H9 (cell line): Measurements from ENCODE around the gene DAPK2. TPM values are rescaled to one million over a fixed set of nuclear protein-coding genes. Genes with fewer than 3 reads are reported as not detected.

Experiments used
- DNase-seq: peaks from one replicate; pipeline ENCODE4 v3.0.0-alpha.2; 2017
- H2AFZ ChIP-seq: one replicate; pipeline ENCODE4 v1.6.1; 2013; ENCODE audit warnings: mild to moderate bottlenecking, low read length, control low read depth, moderate library complexity
- H2AK5ac ChIP-seq: 2 replicates; pipeline ENCODE4 v1.6.1; 2013; ENCODE audit warnings: low read length, control low read depth, mixed read lengths; ENCODE audit not compliant: insufficient read length
- H2BK120ac ChIP-seq: one replicate; pipeline ENCODE4 v1.6.1; 2013; ENCODE audit warnings: low read depth, mild to moderate bottlenecking, low read length, control low read depth, inconsistent platforms; ENCODE audit not compliant: poor library complexity, severe bottlenecking
- H2BK12ac ChIP-seq: 2 replicates; pipeline ENCODE4 v1.6.1; 2013; ENCODE audit warnings: low read length, control low read depth, mixed read lengths, low read depth; ENCODE audit not compliant: insufficient read length
- H2BK15ac ChIP-seq: 2 replicates; pipeline ENCODE4 v1.6.1; 2013; ENCODE audit warnings: low read depth, low read length, control low read depth
- H2BK20ac ChIP-seq: one replicate; pipeline ENCODE4 v1.6.1; 2013; ENCODE audit warnings: low read depth, mild to moderate bottlenecking, low read length, control low read depth, inconsistent platforms; ENCODE audit not compliant: poor library complexity, severe bottlenecking
- H2BK5ac ChIP-seq: 2 replicates; pipeline ENCODE4 v1.6.1; 2013; ENCODE audit warnings: low read length, control low read depth, mixed read lengths; ENCODE audit not compliant: insufficient read length
- H3K14ac ChIP-seq: 2 replicates; pipeline ENCODE4 v1.6.1; 2013; ENCODE audit warnings: low read length, control low read depth; ENCODE audit not compliant: insufficient read depth
- H3K18ac ChIP-seq: 2 replicates; pipeline ENCODE4 v1.6.1; 2013; ENCODE audit warnings: low read depth, mild to moderate bottlenecking, mixed read lengths, low read length, control low read depth; ENCODE audit not compliant: insufficient read length
- H3K23ac ChIP-seq: 2 replicates; pipeline ENCODE4 v1.6.1; 2013; ENCODE audit warnings: low read length, control low read depth, mixed read lengths, low read depth; ENCODE audit not compliant: insufficient read length
- H3K23me2 ChIP-seq: 2 replicates; pipeline ENCODE4 v1.6.1; 2013; ENCODE audit warnings: low read depth, mild to moderate bottlenecking, mixed read lengths, low read length, control low read depth; ENCODE audit not compliant: insufficient read length, poor library complexity, severe bottlenecking
- H3K27ac ChIP-seq: 2 replicates; pipeline ENCODE4 v1.5.1; 2013; ENCODE audit warnings: low read length, control low read depth, mixed read lengths, low read depth; ENCODE audit not compliant: insufficient read length
- H3K27me3 ChIP-seq: 2 replicates; pipeline ENCODE4 v1.6.1; 2013; ENCODE audit warnings: low read length, control low read depth, inconsistent platforms; ENCODE audit not compliant: insufficient read depth
- H3K4ac ChIP-seq: 2 replicates; pipeline ENCODE4 v1.6.1; 2013; ENCODE audit warnings: low read depth, mild to moderate bottlenecking, control low read depth, inconsistent platforms, low read length, moderate library complexity
- H3K4me1 ChIP-seq: 2 replicates; pipeline ENCODE4 v1.6.1; 2013; ENCODE audit warnings: low read length, control low read depth, inconsistent platforms; ENCODE audit not compliant: insufficient read depth
- H3K4me2 ChIP-seq: 2 replicates; pipeline ENCODE4 v1.6.1; 2013; ENCODE audit warnings: low read length, control low read depth, mixed read lengths; ENCODE audit not compliant: insufficient read length, insufficient read depth
- H3K56ac ChIP-seq: 2 replicates; pipeline ENCODE4 v1.6.1; 2013; ENCODE audit warnings: low read depth, mild to moderate bottlenecking, mixed read lengths, low read length, control low read depth; ENCODE audit not compliant: insufficient read length
- H3K79me1 ChIP-seq: 2 replicates; pipeline ENCODE4 v1.6.1; 2013; ENCODE audit warnings: low read depth, mild to moderate bottlenecking, moderate library complexity, low read length, control low read depth, inconsistent platforms; ENCODE audit not compliant: insufficient read depth, poor library complexity, severe bottlenecking
- H3K79me2 ChIP-seq: 2 replicates; pipeline ENCODE4 v1.6.1; 2013; ENCODE audit warnings: low read length, control low read depth, inconsistent platforms; ENCODE audit not compliant: insufficient read depth
- H3K9ac ChIP-seq: 2 replicates; pipeline ENCODE4 v1.6.1; 2013; ENCODE audit warnings: low read length, control low read depth, mixed read lengths; ENCODE audit not compliant: insufficient read length; ENCODE audit errors: extremely low read depth
- H3K9me3 ChIP-seq: one replicate; pipeline ENCODE4 v1.6.1; 2013; ENCODE audit warnings: low read depth, low read length, inconsistent platforms; ENCODE audit not compliant: control insufficient read depth
- H3T11ph ChIP-seq: one replicate; pipeline ENCODE4 v1.6.1; 2013; ENCODE audit warnings: mild to moderate bottlenecking, low read length, control low read depth, inconsistent platforms
- H4K20me1 ChIP-seq: one replicate; pipeline ENCODE4 v1.6.1; 2013; ENCODE audit not compliant: control insufficient read depth, insufficient read length, insufficient read depth
- H4K5ac ChIP-seq: 2 replicates; pipeline ENCODE4 v1.6.1; 2013; ENCODE audit warnings: low read depth, mild to moderate bottlenecking, mixed read lengths, low read length, control low read depth; ENCODE audit not compliant: insufficient read length
- H4K8ac ChIP-seq: replicated peaks from 2 replicates; pipeline ENCODE4 v1.6.1; 2013; ENCODE audit warnings: low read length, control low read depth, mixed read lengths, low read depth; ENCODE audit not compliant: insufficient read length
- H4K91ac ChIP-seq: 2 replicates; pipeline ENCODE4 v1.6.1; 2013; ENCODE audit warnings: low read depth, mild to moderate bottlenecking, moderate library complexity, mixed read lengths, low read length, control low read depth; ENCODE audit not compliant: insufficient read length
- H3K27ac Mint-ChIP-seq, 3 experiments: 2 replicates in 2 of 3; 3 replicates in 1 of 3; pipeline ENCODE4 v1.8.0; 2020 to 2021; ENCODE audit warnings: mixed read lengths in 3 of 3, mild to moderate bottlenecking in 1 of 3, moderate library complexity in 1 of 3
- H3K27me3 Mint-ChIP-seq: 2 replicates; pipeline ENCODE4 v1.8.0; 2021; ENCODE audit warnings: low read depth, mild to moderate bottlenecking, moderate library complexity, mixed read lengths
- H3K36me3 Mint-ChIP-seq, 3 experiments: 2 replicates in 2 of 3; 3 replicates in 1 of 3; pipeline ENCODE4 v1.8.0; 2020 to 2021; ENCODE audit warnings: low read depth in 3 of 3, mixed read lengths in 3 of 3; ENCODE audit not compliant: insufficient read depth in 1 of 3
- H3K4me1 Mint-ChIP-seq, 2 experiments: 2 replicates each; pipeline ENCODE4 v1.8.0; 2020; ENCODE audit warnings: mixed read lengths in 2 of 2
- H3K4me3 Mint-ChIP-seq, 2 experiments: 2 replicates in 1 of 2; 3 replicates in 1 of 2; pipeline ENCODE4 v1.8.0; 2020 to 2021; ENCODE audit warnings: mild to moderate bottlenecking in 2 of 2, mixed read lengths in 2 of 2, moderate library complexity in 1 of 2
- H3K9me3 Mint-ChIP-seq, 2 experiments: 2 replicates in 1 of 2; 3 replicates in 1 of 2; pipeline ENCODE4 v1.8.0; 2020; ENCODE audit warnings: mild to moderate bottlenecking in 2 of 2, mixed read lengths in 2 of 2, moderate library complexity in 1 of 2
- CTCF ChIP-seq: fragments of 200-600 bp; sonication (generic); conservative IDR thresholded peaks from 3 replicates; pipeline ENCODE4 v1.8.0; 2021; ENCODE audit warnings: antibody characterized with exemption, mild to moderate bottlenecking
- WGBS: extraction: QIAGEN DNeasy Blood & Tissue Kit; methylation state at CpG from one replicate; pipeline ENCODE4 v1.1.7; 2013; ENCODE audit warnings: missing lambda C conversion rate, low lambda C conversion rate, mixed read lengths; ENCODE audit not compliant: insufficient read length; ENCODE audit errors: extremely low coverage; 5-methylcytosine and 5-hydroxymethylcytosine counted together
- total RNA-seq: library from RNA; stranded (reverse); gene quantifications from 2 replicates; pipeline ENCODE4 v1.2.1, GENCODE V29; 2021

The DAPK2 gene
- total RNA-seq, 1 experiment from 2014 or later, result 3.5 TPM

DNA sequence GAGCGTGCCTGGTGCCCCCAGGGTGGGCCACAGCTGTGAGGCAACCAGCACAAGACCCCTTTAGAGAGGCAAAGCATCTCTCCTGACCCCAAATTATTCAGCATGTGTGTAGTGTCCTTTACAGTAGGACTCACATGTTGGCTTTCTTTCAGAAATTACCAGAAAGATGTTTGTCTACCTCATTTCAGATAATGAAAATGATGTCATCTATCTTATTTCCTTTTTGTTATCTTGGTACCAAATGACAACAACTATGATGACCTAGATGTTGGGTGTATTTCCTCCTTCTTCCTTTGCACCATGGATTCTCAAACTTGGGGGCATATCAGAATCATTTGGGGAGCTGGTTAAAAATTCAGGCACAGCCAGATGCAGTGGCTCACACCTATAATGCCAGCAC is 50.5 kb downstream of the DAPK2 start:
- whole genome bisulfite sequencing, result no CpG with 5 or more reads among the region's 1 CpG
- no peak overlapping the region for H4K91ac ChIP-seq

More for the DNA sequence above, 50.5 kb downstream of the DAPK2 start:
- Histone ChIP-seq H3K79me2 (no peaks in the 10 kb centered on the region), H3K14ac (no peak overlapping the region), H3T11ph (no peak overlapping the region), H3K27ac (no peak overlapping the region), H3K4me1 (no peaks in the 10 kb centered on the region), H3K56ac (no peak overlapping the region), H3K4me2 (no peak overlapping the region), H2BK20ac (no peak overlapping the region), H2AK5ac (no peak overlapping the region), H2BK15ac (no peak overlapping the region), H3K9me3 (no peaks in the 10 kb centered on the region), H3K79me1 (no peaks in the 10 kb centered on the region), H3K23ac (no peak overlapping the region), H3K9ac (no peak overlapping the region), H2AFZ (no peak overlapping the region), H3K23me2 (no peaks in the 10 kb centered on the region), H2BK5ac (no peak overlapping the region), H3K18ac (no peak overlapping the region), H3K27me3 (no peaks in the 10 kb centered on the region), H4K20me1 (no peaks in the 10 kb centered on the region), H2BK12ac (no peak overlapping the region), H2BK120ac (no peak overlapping the region), H4K5ac (no peak overlapping the region), H4K8ac (no peak overlapping the region), H3K4ac (no peak overlapping the region)
- Mint-ChIP-seq H3K27ac (no peak overlapping the region), H3K4me1 (peaks cover 2 to 9% of the 10 kb centered on the region in 2 experiments; a peak in 2 of 4 replicates), H3K9me3 (no peaks in the 10 kb centered on the region), H3K4me3 (no peak overlapping the region), H3K27me3 (peaks cover 2% of the 10 kb centered on the region), H3K36me3 (no peaks in the 10 kb centered on the region)
- TF ChIP-seq CTCF, result no peak
- DNase-seq, result no peak
